Caco-2 (cell line): ENCODE measurements around the gene NALCN. TPM values are rescaled to one million over a fixed set of nuclear protein-coding genes. Genes with fewer than 3 reads are reported as not detected.

Source experiments
- BruUV-seq: library from RNA; stranded (reverse); fragments of 400-500 nt; replicated peaks from 2 replicates; lab custom pipeline; 2021; lab: Mats Ljungman, UMichigan
- CTCF ChIA-PET: fragments of 300-600 bp; sonication (Branson Sonifier 250); formaldehyde crosslinking; loops from one replicate; lab custom pipeline; 2022; ENCODE audit warnings: antibody characterized with exemption; lab: Charles Lee
- POLR2A ChIA-PET: fragments of 300-600 bp; sonication (Branson Sonifier 250); formaldehyde crosslinking; loops from one replicate; lab custom pipeline; 2022; ENCODE audit warnings: antibody characterized with exemption; lab: Charles Lee
- DNase-seq, 2 experiments: peaks; one replicate each; pipeline versions ENCODE4 v3.0.0 to v3.0.0-alpha.2; 2020 to 2022
- H3K27me3 ChIP-seq: replicated peaks from 2 replicates; pipeline ENCODE4 v1.6.0; 2011; ENCODE audit warnings: low read length; ENCODE audit not compliant: control insufficient read depth, insufficient read depth
- H3K36me3 ChIP-seq: 2 replicates; pipeline ENCODE4 v1.5.1; 2011; ENCODE audit warnings: low read length; ENCODE audit not compliant: control insufficient read depth, insufficient read depth
- H3K4me1 ChIP-seq: fragments of 250-450 bp; sonication (Bioruptor Pico); 2 replicates; pipeline ENCODE4 v1.5.1; 2020; ENCODE audit warnings: mild to moderate bottlenecking
- H3K4me3 ChIP-seq: 2 replicates; pipeline ENCODE4 v1.5.1; 2011; ENCODE audit warnings: low read depth, mild to moderate bottlenecking, control low read depth, low read length
- H3K9me3 ChIP-seq: fragments of 250-450 bp; sonication (Bioruptor Pico); 2 replicates; pipeline ENCODE4 v1.5.1; 2020; ENCODE audit warnings: mild to moderate bottlenecking, moderate library complexity
- H3K27ac Mint-ChIP-seq: one replicate; pipeline ENCODE4 v1.8.0; 2022; ENCODE audit warnings: mixed read lengths; ENCODE audit not compliant: unreplicated experiment
- H3K27me3 Mint-ChIP-seq: one replicate; pipeline ENCODE4 v1.8.0; 2022; ENCODE audit warnings: mixed read lengths; ENCODE audit not compliant: insufficient read depth, unreplicated experiment
- H3K36me3 Mint-ChIP-seq: one replicate; pipeline ENCODE4 v1.8.0; 2022; ENCODE audit warnings: mild to moderate bottlenecking, mixed read lengths; ENCODE audit not compliant: insufficient read depth, unreplicated experiment
- H3K4me1 Mint-ChIP-seq: one replicate; pipeline ENCODE4 v1.8.0; 2022; ENCODE audit warnings: low read depth, mixed read lengths; ENCODE audit not compliant: unreplicated experiment
- H3K4me3 Mint-ChIP-seq: one replicate; pipeline ENCODE4 v1.8.0; 2022; ENCODE audit warnings: mild to moderate bottlenecking, moderate library complexity, mixed read lengths; ENCODE audit not compliant: unreplicated experiment
- H3K9me3 Mint-ChIP-seq: one replicate; pipeline ENCODE4 v1.8.0; 2022; ENCODE audit warnings: mixed read lengths; ENCODE audit not compliant: unreplicated experiment
- CTCF ChIP-seq, 2 experiments: fragments of 200-600 bp in 1 of 2; IDR thresholded peaks; 1 replicate in 1 of 2; 2 replicates in 1 of 2; pipeline versions ENCODE4 v1.5.1 to v1.8.0; 2011 to 2022; ENCODE audit warnings: antibody characterized with exemption in 1 of 2, control low read depth in 1 of 2, inconsistent platforms in 1 of 2, low read depth in 1 of 2, low read length in 1 of 2, mild to moderate bottlenecking in 1 of 2, moderate library complexity in 1 of 2; ENCODE audit not compliant: insufficient read depth in 1 of 2, severe bottlenecking in 1 of 2, unreplicated experiment in 1 of 2
- intact Hi-C: fragments of 100-400 bp; cut with micrococcal nuclease; formaldehyde crosslinking; loops from one replicate; pipeline ENCODE4 v1.10.0; 2022; ENCODE audit not compliant: unreplicated experiment
- total RNA-seq: library from RNA; stranded (reverse); gene quantifications from 2 replicates; pipeline ENCODE4 v1.2.3, GENCODE V29; 2022

Gene NALCN
- total RNA-seq, 1 experiment from 2014 or later, result not detected

GRCh38 chr13:101035119-101035620 lies 381.1 kb downstream of the NALCN start:
- H3K4me3 ChIP-seq, result no peak overlapping the region
- H3K9me3 Mint-ChIP-seq, result peaks cover 17% of the 10 kb centered on the region
- intact Hi-C loops, result no loop called here
- no peaks in the 10 kb centered on the region for H3K36me3 ChIP-seq
- no peaks in the 10 kb centered on the region for H3K9me3 ChIP-seq
- H3K4me3 Mint-ChIP-seq, result no peak overlapping the region
- no peak for TF ChIP-seq CTCF (IDR thresholded peaks at IDR 0.05; ENCODE audit: insufficient read depth in 1 of 2, low read depth in 1 of 2, low read length in 1 of 2, severe bottlenecking in 1 of 2, unreplicated experiment in 1 of 2)
- no peak overlapping the region for H3K27ac Mint-ChIP-seq
- DNase-seq, result no peak
- H3K27me3 Mint-ChIP-seq, result peaks cover 10% of the 10 kb centered on the region
- H3K36me3 Mint-ChIP-seq, result no peaks in the 10 kb centered on the region
- no peaks in the 10 kb centered on the region for H3K27me3 ChIP-seq
- no peaks in the 10 kb centered on the region for H3K4me1 Mint-ChIP-seq
- H3K4me1 ChIP-seq, result no peaks in the 10 kb centered on the region
- no TSS peak for BruUV-seq
- CTCF ChIA-PET, result no interaction called here
- POLR2A ChIA-PET, result no interaction called here

- Histone ChIP-seq H3K4me1 (no peaks in the 10 kb centered on the region), H3K4me3 (no peak overlapping the region), H3K9me3 (no peaks in the 10 kb centered on the region), H3K36me3 (no peaks in the 10 kb centered on the region), H3K27me3 (no peaks in the 10 kb centered on the region)
- intact Hi-C loops, result no loop called here
- Mint-ChIP-seq H3K9me3 (peaks cover under 1% of the 10 kb centered on the region), H3K27ac (no peak overlapping the region), H3K27me3 (peaks cover 10% of the 10 kb centered on the region), H3K4me1 (no peaks in the 10 kb centered on the region), H3K36me3 (no peaks in the 10 kb centered on the region), H3K4me3 (no peak overlapping the region)
- ChIA-PET CTCF (no interaction called here), POLR2A (no interaction called here)
- no peak for DNase-seq
- no TSS peak for BruUV-seq
- no peak for TF ChIP-seq CTCF (IDR thresholded peaks at IDR 0.05; ENCODE audit: insufficient read depth in 1 of 2, low read depth in 1 of 2, low read length in 1 of 2, severe bottlenecking in 1 of 2, unreplicated experiment in 1 of 2)
These were observed 389.4 kb downstream of the NALCN start for GRCh38 chr13:101026736-101027398.

GRCh38 chr13:101026328-101026727 lies 390.0 kb downstream of the NALCN start:
- intact Hi-C loops, result no loop called here
- Mint-ChIP-seq H3K27ac (no peak overlapping the region), H3K27me3 (peaks cover 12% of the 10 kb centered on the region), H3K4me3 (no peak overlapping the region), H3K36me3 (no peaks in the 10 kb centered on the region), H3K9me3 (no peaks in the 10 kb centered on the region), H3K4me1 (no peaks in the 10 kb centered on the region)
- Histone ChIP-seq H3K36me3 (no peaks in the 10 kb centered on the region), H3K4me1 (no peaks in the 10 kb centered on the region), H3K9me3 (no peaks in the 10 kb centered on the region), H3K27me3 (no peaks in the 10 kb centered on the region), H3K4me3 (no peak overlapping the region)
- POLR2A ChIA-PET, result no interaction called here
- CTCF ChIA-PET, result no interaction called here
- no peak for DNase-seq
- BruUV-seq, result no TSS peak
- no peak for TF ChIP-seq CTCF (IDR thresholded peaks at IDR 0.05; ENCODE audit: insufficient read depth in 1 of 2, low read depth in 1 of 2, low read length in 1 of 2, severe bottlenecking in 1 of 2, unreplicated experiment in 1 of 2)
